ENCODE measurements around the gene MSMP. TPM values are rescaled to one million over a fixed set of nuclear protein-coding genes. Genes with fewer than 3 reads are reported as not detected.

Gene MSMP
- total and polyA plus RNA-seq, 5 donors from 2014 or later = 0.69 TPM; not detected in 4

DNA sequence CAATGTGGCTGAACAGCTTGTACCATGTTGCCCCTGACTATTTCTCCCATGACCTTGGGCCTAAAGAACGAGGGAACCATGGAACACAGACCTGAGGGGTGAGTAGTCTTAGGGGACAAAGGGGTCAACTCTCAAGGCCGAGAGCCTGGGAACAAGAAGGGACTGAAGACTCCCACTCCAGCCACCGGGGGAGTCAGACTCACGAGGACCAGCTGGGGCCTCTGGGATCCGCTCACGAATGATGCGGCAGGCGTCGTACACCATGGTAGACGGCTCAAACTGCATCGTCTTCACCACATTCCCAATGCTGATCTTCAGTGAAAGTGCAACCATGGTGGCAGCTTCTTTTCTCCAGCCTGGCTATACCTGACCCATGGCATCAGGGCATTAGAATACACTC is 28.7 kb downstream of the MSMP start:
- Mint-ChIP-seq H3K27me3 (no peaks in the 10 kb centered on the region), H3K4me3 (peak overlapping the region in 1 of 4 donors; percentile 16), H3K9me3 (no peaks in the 10 kb centered on the region), H3K4me1 (peaks cover 0 to 25% (median 10%) of the 10 kb centered on the region in 4 donors), H3K36me3 (peaks cover 46% of the 10 kb centered on the region), H3K27ac (no peak overlapping the region)
- no peak overlapping the region for H3K27ac ChIP-seq (ENCODE audit: insufficient read depth, low read length, poor library complexity, severe bottlenecking)
- H3K27me3 ChIP-seq (ENCODE audit: control insufficient read depth, insufficient read depth, low read length) = no peaks in the 10 kb centered on the region
- no peak for DNase-seq
- H3K36me3 ChIP-seq (ENCODE audit: control insufficient read depth, insufficient read depth, low read length) = peaks cover 58% of the 10 kb centered on the region
- ATAC-seq (ENCODE audit: low read depth in 2 of 2) = no peak
- no peaks in the 10 kb centered on the region for H3K9me3 ChIP-seq (ENCODE audit: control insufficient read depth in 2 of 2, low read length in 2 of 2)
- H3K4me3 ChIP-seq (ENCODE audit: low read depth, low read length) = no peak overlapping the region
- H3K4me1 ChIP-seq (ENCODE audit: control insufficient read depth, insufficient read depth, low read length, poor library complexity, severe bottlenecking) = peaks cover 36% of the 10 kb centered on the region

DNA sequence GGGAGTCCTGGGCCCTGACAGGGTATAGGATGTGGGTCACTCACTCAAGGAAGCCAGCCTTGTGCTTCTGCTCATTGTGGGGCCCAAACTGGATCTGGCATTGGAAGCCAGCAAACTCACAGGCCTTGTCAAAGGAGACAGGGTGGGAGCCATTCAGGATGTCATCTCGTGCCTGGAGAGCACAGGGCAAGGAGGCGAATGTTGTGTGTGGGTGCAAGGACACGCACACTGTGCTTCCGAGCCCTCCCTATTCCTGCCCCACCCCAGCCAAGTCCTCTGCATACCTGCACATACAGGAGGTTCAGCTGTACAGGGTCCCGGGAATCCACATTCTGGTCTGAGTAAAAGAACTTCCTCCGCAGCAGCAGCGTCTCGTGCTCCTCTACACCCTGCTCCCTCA is 30.2 kb downstream of the MSMP start:
- peaks cover 0 to 25% (median 9%) of the 10 kb centered on the region in 4 donors for H3K4me1 Mint-ChIP-seq
- no peaks in the 10 kb centered on the region for H3K27me3 ChIP-seq (ENCODE audit: control insufficient read depth, insufficient read depth, low read length)
- H3K27me3 Mint-ChIP-seq = no peaks in the 10 kb centered on the region
- peak overlapping the region in 2 of 3 donors; percentile 20 to 38 for H3K27ac Mint-ChIP-seq
- H3K4me3 ChIP-seq (ENCODE audit: low read depth, low read length) = no peak overlapping the region
- H3K36me3 ChIP-seq (ENCODE audit: control insufficient read depth, insufficient read depth, low read length) = peaks cover 73% of the 10 kb centered on the region
- H3K36me3 Mint-ChIP-seq = peaks cover 54% of the 10 kb centered on the region
- H3K9me3 ChIP-seq (ENCODE audit: control insufficient read depth in 2 of 2, low read length in 2 of 2) = no peaks in the 10 kb centered on the region
- H3K9me3 Mint-ChIP-seq = no peaks in the 10 kb centered on the region
- ATAC-seq (ENCODE audit: low read depth in 2 of 2) (no peak), DNase-seq (no peak)
- peaks cover 22% of the 10 kb centered on the region for H3K4me1 ChIP-seq (ENCODE audit: control insufficient read depth, insufficient read depth, low read length, poor library complexity, severe bottlenecking)
- no peak overlapping the region for H3K4me3 Mint-ChIP-seq
- no peak overlapping the region for H3K27ac ChIP-seq (ENCODE audit: insufficient read depth, low read length, poor library complexity, severe bottlenecking)

DNA sequence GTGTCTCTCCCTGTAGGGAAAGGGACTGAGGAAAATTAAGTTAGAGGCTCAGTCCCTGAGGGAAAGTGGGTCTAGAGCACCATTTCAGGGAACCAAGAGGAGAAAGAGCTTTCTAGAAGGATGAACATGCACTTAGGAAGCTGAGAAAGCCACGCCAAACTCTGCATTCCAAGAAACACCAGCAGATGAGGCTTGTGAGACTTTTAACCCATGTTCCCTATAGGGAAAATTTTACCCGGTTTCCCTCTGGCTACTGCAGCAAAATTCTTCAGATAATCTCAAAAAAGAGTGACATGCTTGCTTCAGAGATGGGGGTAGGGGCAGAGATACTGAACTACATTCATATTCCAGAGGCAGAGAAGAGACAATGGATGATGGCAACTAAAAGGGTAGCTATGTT is 30.6 kb downstream of the MSMP start:
- DNase-seq (no peak), ATAC-seq (ENCODE audit: low read depth in 2 of 2) (no peak)
- H3K9me3 ChIP-seq (ENCODE audit: control insufficient read depth in 2 of 2, low read length in 2 of 2) = no peaks in the 10 kb centered on the region
- H3K36me3 Mint-ChIP-seq = peaks cover 56% of the 10 kb centered on the region
- no peaks in the 10 kb centered on the region for H3K27me3 Mint-ChIP-seq
- H3K27ac Mint-ChIP-seq = peak overlapping the region in 1 of 3 donors; percentile 20
- no peaks in the 10 kb centered on the region for H3K27me3 ChIP-seq (ENCODE audit: control insufficient read depth, insufficient read depth, low read length)
- no peaks in the 10 kb centered on the region for H3K9me3 Mint-ChIP-seq
- no peak overlapping the region for H3K4me3 Mint-ChIP-seq
- H3K4me1 Mint-ChIP-seq = peaks cover 0 to 25% (median 9%) of the 10 kb centered on the region in 4 donors
- H3K27ac ChIP-seq (ENCODE audit: insufficient read depth, low read length, poor library complexity, severe bottlenecking) = no peak overlapping the region
- H3K4me3 ChIP-seq (ENCODE audit: low read depth, low read length) = no peak overlapping the region
- H3K4me1 ChIP-seq (ENCODE audit: control insufficient read depth, insufficient read depth, low read length, poor library complexity, severe bottlenecking) = peaks cover 17% of the 10 kb centered on the region
- peaks cover 78% of the 10 kb centered on the region for H3K36me3 ChIP-seq (ENCODE audit: control insufficient read depth, insufficient read depth, low read length)

DNA sequence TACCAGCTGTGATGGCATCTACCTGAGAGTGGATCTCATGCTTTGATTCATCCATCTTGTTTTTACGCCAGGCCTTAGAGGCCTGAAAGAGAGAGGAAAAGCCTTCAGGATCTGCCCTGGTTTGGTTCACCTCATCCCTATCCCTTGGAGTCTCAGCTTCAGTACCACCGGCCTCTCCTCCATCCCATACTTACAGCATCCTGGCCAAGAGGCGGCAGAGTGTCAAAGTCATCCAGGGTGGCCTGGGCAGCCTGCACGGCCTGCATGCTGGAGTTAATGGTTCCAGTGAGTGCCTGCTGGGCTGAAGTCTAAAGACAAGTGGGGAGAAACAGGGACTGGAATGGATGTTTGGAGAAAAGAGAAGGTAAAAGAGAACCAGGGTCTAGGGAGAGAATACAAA is 34.5 kb downstream of the MSMP start:
- Histone ChIP-seq H3K27me3 (ENCODE audit: control insufficient read depth, insufficient read depth, low read length) (no peaks in the 10 kb centered on the region), H3K4me3 (ENCODE audit: low read depth, low read length) (no peak overlapping the region), H3K36me3 (ENCODE audit: control insufficient read depth, insufficient read depth, low read length) (peaks cover 98% of the 10 kb centered on the region), H3K27ac (ENCODE audit: insufficient read depth, low read length, poor library complexity, severe bottlenecking) (no peak overlapping the region), H3K4me1 (ENCODE audit: control insufficient read depth, insufficient read depth, low read length, poor library complexity, severe bottlenecking) (no peaks in the 10 kb centered on the region), H3K9me3 (ENCODE audit: control insufficient read depth in 2 of 2, low read length in 2 of 2) (no peaks in the 10 kb centered on the region)
- H3K27me3 Mint-ChIP-seq = no peaks in the 10 kb centered on the region
- no peaks in the 10 kb centered on the region for H3K9me3 Mint-ChIP-seq
- ATAC-seq (ENCODE audit: low read depth in 2 of 2) (no peak), DNase-seq (no peak)
- peak overlapping the region in 1 of 3 donors; percentile 33 for H3K27ac Mint-ChIP-seq
- no peak overlapping the region for H3K4me3 Mint-ChIP-seq
- H3K36me3 Mint-ChIP-seq = peaks cover 60% of the 10 kb centered on the region
- H3K4me1 Mint-ChIP-seq = peaks cover 0 to 7% (median 5%) of the 10 kb centered on the region in 4 donors

DNA sequence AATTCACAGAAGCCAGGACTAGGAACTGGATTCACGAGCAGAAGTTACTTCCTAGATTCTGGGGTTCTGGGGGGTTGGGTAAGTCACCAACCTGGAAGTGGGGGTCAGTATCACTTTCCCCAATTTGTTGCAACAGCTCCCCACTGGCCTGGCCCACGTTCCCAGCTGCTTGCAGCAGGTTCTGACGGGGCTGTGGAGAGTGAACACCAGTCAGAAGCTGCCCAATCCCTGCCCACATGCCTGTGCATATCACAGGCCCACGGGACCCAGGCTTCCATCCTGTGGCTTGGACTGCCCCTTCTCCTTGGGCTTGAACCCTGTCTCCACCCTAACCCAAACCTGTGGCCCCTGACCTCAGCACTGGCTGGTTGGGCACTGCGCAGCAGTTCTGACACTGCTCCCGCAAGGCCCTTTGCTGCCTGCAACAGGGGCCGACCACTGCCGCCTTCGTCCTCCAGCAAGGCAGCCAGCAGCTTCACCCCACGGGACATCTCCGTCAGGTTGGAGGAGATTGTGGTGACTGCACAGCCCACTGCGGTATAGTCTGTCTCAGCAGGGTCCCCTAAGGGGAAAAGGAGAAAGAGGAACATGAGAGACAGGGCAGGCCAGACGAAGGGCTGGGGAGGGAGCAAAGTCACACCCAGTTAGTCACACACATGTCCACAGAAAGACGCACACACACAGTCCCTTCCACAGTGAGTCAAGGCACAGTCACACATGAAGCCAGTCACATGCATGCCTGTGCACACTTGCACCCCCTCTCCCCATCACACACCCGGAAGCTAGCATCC is 35.2 kb downstream of the MSMP start:
- Histone ChIP-seq H3K27me3 (ENCODE audit: control insufficient read depth, insufficient read depth, low read length) (no peaks in the 10 kb centered on the region), H3K4me1 (ENCODE audit: control insufficient read depth, insufficient read depth, low read length, poor library complexity, severe bottlenecking) (no peaks in the 10 kb centered on the region), H3K9me3 (ENCODE audit: control insufficient read depth in 2 of 2, low read length in 2 of 2) (no peaks in the 10 kb centered on the region), H3K36me3 (ENCODE audit: control insufficient read depth, insufficient read depth, low read length) (peaks cover 98% of the 10 kb centered on the region), H3K4me3 (ENCODE audit: low read depth, low read length) (no peak overlapping the region), H3K27ac (ENCODE audit: insufficient read depth, low read length, poor library complexity, severe bottlenecking) (no peak overlapping the region)
- H3K4me3 Mint-ChIP-seq = no peak overlapping the region
- no peak overlapping the region for H3K27ac Mint-ChIP-seq
- peak; percentile 34 to 65 for ATAC-seq (ENCODE audit: low read depth in 2 of 2)
- H3K36me3 Mint-ChIP-seq = peaks cover 58% of the 10 kb centered on the region
- peaks cover 0 to 5% (median 4%) of the 10 kb centered on the region in 4 donors for H3K4me1 Mint-ChIP-seq
- H3K9me3 Mint-ChIP-seq = no peaks in the 10 kb centered on the region
- DNase-seq = no peak
- H3K27me3 Mint-ChIP-seq = no peaks in the 10 kb centered on the region

DNA sequence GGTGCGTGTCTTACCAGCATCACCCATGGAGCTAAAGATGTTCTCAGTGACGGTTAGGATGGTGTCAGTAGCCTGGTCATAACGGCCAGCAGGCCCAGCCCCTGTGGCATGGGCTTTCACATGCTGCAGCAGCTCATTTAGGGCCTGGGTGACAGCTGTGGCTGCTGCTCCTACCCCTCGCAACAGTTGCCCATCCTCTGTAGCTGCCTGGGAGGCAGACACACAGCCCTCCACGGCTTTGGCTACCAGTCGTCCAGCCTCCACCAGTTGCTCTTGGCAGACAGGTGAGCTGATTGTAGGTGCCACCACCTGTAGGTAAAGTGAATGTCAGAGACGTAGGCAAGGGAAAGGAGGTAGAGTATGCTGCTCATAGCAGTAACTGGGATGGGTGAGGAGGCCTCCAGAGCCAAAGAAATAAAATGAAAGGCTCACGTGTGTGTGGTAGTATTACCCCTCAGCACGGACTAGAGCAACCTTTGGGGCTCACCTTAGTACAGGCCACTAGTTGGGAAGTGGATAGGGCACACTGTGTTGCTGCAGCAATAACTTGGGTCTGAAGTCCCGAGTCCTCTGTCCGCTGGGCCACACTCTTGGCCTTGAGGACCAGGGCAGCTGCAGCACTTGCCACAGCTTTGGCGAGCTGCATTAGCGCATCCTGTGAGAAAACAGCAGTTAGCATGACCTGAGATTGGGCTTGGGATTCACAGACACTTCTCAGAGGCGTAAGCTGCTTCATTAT is 36.8 kb downstream of the MSMP start:
- Mint-ChIP-seq H3K9me3 (no peaks in the 10 kb centered on the region), H3K36me3 (peaks cover 53% of the 10 kb centered on the region), H3K27ac (peak overlapping the region in 1 of 3 donors; percentile 77), H3K27me3 (no peaks in the 10 kb centered on the region), H3K4me3 (no peak overlapping the region), H3K4me1 (peaks cover 0 to 5% (median 4%) of the 10 kb centered on the region in 4 donors)
- no peaks in the 10 kb centered on the region for H3K27me3 ChIP-seq (ENCODE audit: control insufficient read depth, insufficient read depth, low read length)
- DNase-seq = no peak
- no peaks in the 10 kb centered on the region for H3K4me1 ChIP-seq (ENCODE audit: control insufficient read depth, insufficient read depth, low read length, poor library complexity, severe bottlenecking)
- no peaks in the 10 kb centered on the region for H3K9me3 ChIP-seq (ENCODE audit: control insufficient read depth in 2 of 2, low read length in 2 of 2)
- no peak overlapping the region for H3K4me3 ChIP-seq (ENCODE audit: low read depth, low read length)
- H3K27ac ChIP-seq (ENCODE audit: insufficient read depth, low read length, poor library complexity, severe bottlenecking) = no peak overlapping the region
- no peak for ATAC-seq (ENCODE audit: low read depth in 2 of 2)
- peaks cover 98% of the 10 kb centered on the region for H3K36me3 ChIP-seq (ENCODE audit: control insufficient read depth, insufficient read depth, low read length)

DNA sequence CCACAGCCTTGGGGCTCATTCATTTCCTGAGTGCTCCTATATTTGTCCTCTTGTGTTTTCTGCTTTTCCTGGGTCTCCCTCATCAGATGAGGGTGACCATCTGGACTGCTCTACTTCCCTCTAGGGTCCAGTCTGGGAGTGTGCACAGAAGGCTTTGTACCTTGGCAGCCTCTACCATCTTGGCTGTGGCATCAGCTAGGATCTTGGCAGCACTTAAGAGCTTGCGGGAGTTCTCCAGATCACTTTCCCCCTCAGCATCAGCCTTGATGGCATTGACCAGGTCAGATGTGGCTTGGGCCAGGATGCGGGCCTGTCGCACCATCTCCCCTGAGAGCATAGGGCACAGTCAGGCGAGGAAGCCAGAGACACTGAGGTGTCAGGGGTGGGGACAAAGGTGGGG is 37.8 kb downstream of the MSMP start:
- no peak for ATAC-seq (ENCODE audit: low read depth in 2 of 2)
- peak overlapping the region in 2 of 3 donors; percentile 42 to 77 for H3K27ac Mint-ChIP-seq
- no peak overlapping the region for H3K27ac ChIP-seq (ENCODE audit: insufficient read depth, low read length, poor library complexity, severe bottlenecking)

More for the DNA sequence above, 37.8 kb downstream of the MSMP start:
- H3K4me3 ChIP-seq (ENCODE audit: low read depth, low read length) = no peak overlapping the region
- H3K36me3 ChIP-seq (ENCODE audit: control insufficient read depth, insufficient read depth, low read length) = peaks cover 96% of the 10 kb centered on the region
- peaks cover 0 to 5% (median 2%) of the 10 kb centered on the region in 4 donors for H3K4me1 Mint-ChIP-seq
- H3K9me3 ChIP-seq (ENCODE audit: control insufficient read depth in 2 of 2, low read length in 2 of 2) = no peaks in the 10 kb centered on the region
- H3K27me3 ChIP-seq (ENCODE audit: control insufficient read depth, insufficient read depth, low read length) = no peaks in the 10 kb centered on the region
- no peak for DNase-seq
- H3K4me3 Mint-ChIP-seq = no peak overlapping the region
- H3K36me3 Mint-ChIP-seq = peaks cover 48% of the 10 kb centered on the region
- no peaks in the 10 kb centered on the region for H3K9me3 Mint-ChIP-seq
- H3K27me3 Mint-ChIP-seq = no peaks in the 10 kb centered on the region
- H3K4me1 ChIP-seq (ENCODE audit: control insufficient read depth, insufficient read depth, low read length, poor library complexity, severe bottlenecking) = no peaks in the 10 kb centered on the region

Data from CD4-positive, CD25-positive, alpha-beta regulatory T cell (primary cell).